Panc1 (cell line): ENCODE data around the gene CARMIL1.

Source experiments
- POLR2AphosphoS5 ChIP-seq: IDR thresholded peaks from 2 replicates; pipeline ENCODE4 v1.6.1; 2012; ENCODE audit warnings: mild to moderate bottlenecking, low read depth, low read length, moderate library complexity
- TF ChIP-seq, protein P1 (sequence below): fragments of 450-650 bp; IDR thresholded peaks from 2 replicates; pipeline ENCODE4 v1.5.1; 2017; ENCODE audit warnings: mild to moderate bottlenecking

DNA sequence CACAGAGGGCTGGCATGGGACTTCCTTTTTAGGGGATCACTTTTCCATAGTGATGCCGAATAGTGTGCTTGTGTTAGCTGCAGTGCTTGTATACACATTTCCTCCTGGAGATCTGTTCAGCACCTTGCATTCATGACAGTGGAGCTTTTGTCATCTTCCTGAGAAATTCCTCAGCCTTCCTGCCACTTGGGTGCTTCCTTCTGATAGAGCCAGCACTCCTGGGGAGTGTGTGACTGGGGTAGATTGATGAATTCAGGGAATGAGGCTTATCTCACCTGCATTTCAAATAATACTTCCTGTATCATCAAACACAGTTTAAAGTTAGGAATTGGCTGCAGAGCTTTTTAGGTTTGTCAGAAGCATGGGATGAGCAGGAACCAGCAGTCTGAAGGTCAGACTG is 324.1 kb downstream of the CARMIL1 start:
- TF ChIP-seq, protein P1, sequence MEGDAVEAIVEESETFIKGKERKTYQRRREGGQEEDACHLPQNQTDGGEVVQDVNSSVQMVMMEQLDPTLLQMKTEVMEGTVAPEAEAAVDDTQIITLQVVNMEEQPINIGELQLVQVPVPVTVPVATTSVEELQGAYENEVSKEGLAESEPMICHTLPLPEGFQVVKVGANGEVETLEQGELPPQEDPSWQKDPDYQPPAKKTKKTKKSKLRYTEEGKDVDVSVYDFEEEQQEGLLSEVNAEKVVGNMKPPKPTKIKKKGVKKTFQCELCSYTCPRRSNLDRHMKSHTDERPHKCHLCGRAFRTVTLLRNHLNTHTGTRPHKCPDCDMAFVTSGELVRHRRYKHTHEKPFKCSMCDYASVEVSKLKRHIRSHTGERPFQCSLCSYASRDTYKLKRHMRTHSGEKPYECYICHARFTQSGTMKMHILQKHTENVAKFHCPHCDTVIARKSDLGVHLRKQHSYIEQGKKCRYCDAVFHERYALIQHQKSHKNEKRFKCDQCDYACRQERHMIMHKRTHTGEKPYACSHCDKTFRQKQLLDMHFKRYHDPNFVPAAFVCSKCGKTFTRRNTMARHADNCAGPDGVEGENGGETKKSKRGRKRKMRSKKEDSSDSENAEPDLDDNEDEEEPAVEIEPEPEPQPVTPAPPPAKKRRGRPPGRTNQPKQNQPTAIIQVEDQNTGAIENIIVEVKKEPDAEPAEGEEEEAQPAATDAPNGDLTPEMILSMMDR = no peak
- no peak for TF ChIP-seq POLR2AphosphoS5
